Measurements from ENCODE around the gene FOXP1.

FOXP1 gene

DNA sequence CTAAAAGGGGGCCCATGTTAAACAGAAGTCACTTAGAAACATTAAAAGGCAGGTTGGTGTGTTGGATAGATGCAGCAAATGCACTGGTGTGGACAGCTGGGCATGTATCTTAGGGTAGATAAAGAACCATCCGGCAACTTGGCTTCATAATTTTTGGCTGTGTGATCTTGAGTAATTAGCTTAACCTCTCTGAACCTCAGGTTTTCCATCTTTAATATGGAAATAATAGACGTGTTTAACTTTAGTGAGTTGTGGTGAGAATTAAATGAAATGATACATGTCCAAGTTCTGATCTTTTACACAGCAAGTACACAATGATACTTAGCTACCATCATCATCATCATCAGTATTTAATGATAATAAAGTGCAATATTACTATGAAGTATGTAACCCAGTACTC is 330.4 kb downstream of the FOXP1 start:
- no peaks in the 10 kb centered on the region for H3K9me3 ChIP-seq
- H3K27ac ChIP-seq = no peak overlapping the region
- H3K36me3 ChIP-seq = no peaks in the 10 kb centered on the region
- H3K27me3 ChIP-seq = no peaks in the 10 kb centered on the region
- TF ChIP-seq CTCF (IDR thresholded peaks at IDR 0.05) = no peak
- peaks cover 12 to 16% of the 10 kb centered on the region in 2 experiments for H3K4me1 ChIP-seq (ENCODE audit: control insufficient read depth in 1 of 2, insufficient read depth in 1 of 2, low read depth in 1 of 2, low read length in 1 of 2)
- no peak overlapping the region for H3K4me3 ChIP-seq (ENCODE audit: low read depth in 1 of 2, low read length in 1 of 2)

DNA sequence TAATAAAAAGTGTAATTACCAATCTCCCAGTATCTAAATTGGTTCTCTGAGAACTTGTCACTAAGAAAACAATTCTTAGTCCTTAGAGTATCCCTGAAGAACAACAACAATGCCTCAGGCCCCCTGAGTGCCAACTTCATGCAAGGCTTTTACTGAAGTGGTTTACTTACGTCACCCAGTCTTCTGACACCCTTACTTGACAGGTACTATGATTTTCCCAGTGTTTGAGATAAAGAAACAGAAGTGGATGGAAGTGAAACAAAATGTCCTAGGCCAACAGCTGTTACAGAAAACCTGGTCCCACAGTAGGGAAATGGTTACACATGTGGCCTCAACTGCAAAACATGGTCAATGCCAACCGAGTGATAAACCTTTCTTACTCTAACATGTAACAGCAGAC is 331.1 kb downstream of the FOXP1 start:
- H3K4me3 ChIP-seq (ENCODE audit: low read depth in 1 of 2, low read length in 1 of 2) = no peak overlapping the region
- no peak overlapping the region for H3K27ac ChIP-seq
- no peaks in the 10 kb centered on the region for H3K9me3 ChIP-seq
- H3K27me3 ChIP-seq = no peaks in the 10 kb centered on the region
- TF ChIP-seq CTCF (IDR thresholded peaks at IDR 0.05) = no peak
- H3K36me3 ChIP-seq = no peaks in the 10 kb centered on the region
- H3K4me1 ChIP-seq (ENCODE audit: control insufficient read depth in 1 of 2, insufficient read depth in 1 of 2, low read depth in 1 of 2, low read length in 1 of 2) = peaks cover 19 to 21% of the 10 kb centered on the region in 2 experiments

GRCh38 chr3:71251156-71251775 is 332.3 kb downstream of the FOXP1 start:
- Histone ChIP-seq H3K36me3 (no peaks in the 10 kb centered on the region), H3K27ac (no peak overlapping the region), H3K4me3 (ENCODE audit: low read depth in 1 of 2, low read length in 1 of 2) (no peak overlapping the region), H3K4me1 (ENCODE audit: control insufficient read depth in 1 of 2, insufficient read depth in 1 of 2, low read depth in 1 of 2, low read length in 1 of 2) (peaks cover 18 to 19% of the 10 kb centered on the region in 2 experiments), H3K27me3 (no peaks in the 10 kb centered on the region), H3K9me3 (no peaks in the 10 kb centered on the region)
- TF ChIP-seq CTCF (IDR thresholded peaks at IDR 0.05) = no peak

DNA sequence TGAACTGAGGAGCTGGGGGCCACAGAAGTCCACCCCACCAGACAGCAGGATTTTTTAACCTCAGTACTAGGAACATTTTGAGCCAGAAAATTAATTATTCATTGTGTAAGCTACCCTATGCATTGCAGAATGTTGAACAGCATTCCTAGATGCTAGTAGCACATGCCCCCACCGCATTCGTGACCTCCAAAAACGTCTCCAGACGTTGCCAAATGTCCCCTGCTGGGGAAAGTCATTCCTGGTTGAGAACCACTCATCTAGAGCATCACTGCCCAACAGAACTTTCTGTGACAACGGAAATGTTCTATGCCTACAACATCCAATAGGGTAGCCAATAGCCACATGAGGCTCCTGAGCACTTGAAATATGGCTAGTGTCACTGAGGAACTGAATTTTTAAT is 333.5 kb downstream of the FOXP1 start:
- TF ChIP-seq CTCF (IDR thresholded peaks at IDR 0.05) = no peak
- Histone ChIP-seq H3K36me3 (no peaks in the 10 kb centered on the region), H3K4me1 (ENCODE audit: control insufficient read depth in 1 of 2, insufficient read depth in 1 of 2, low read depth in 1 of 2, low read length in 1 of 2) (peaks cover 18 to 19% of the 10 kb centered on the region in 2 experiments), H3K4me3 (ENCODE audit: low read depth in 1 of 2, low read length in 1 of 2) (no peak overlapping the region), H3K27ac (peak overlapping the region; percentile 77), H3K9me3 (no peaks in the 10 kb centered on the region), H3K27me3 (no peaks in the 10 kb centered on the region)

- Histone ChIP-seq H3K27ac (peak overlapping the region; percentile 77), H3K4me3 (ENCODE audit: low read depth in 1 of 2, low read length in 1 of 2) (no peak overlapping the region), H3K36me3 (no peaks in the 10 kb centered on the region), H3K4me1 (ENCODE audit: control insufficient read depth in 1 of 2, insufficient read depth in 1 of 2, low read depth in 1 of 2, low read length in 1 of 2) (peaks cover 18 to 19% of the 10 kb centered on the region in 2 experiments), H3K9me3 (no peaks in the 10 kb centered on the region), H3K27me3 (no peaks in the 10 kb centered on the region)
- no peak for TF ChIP-seq CTCF (IDR thresholded peaks at IDR 0.05)
Observed at GRCh38 chr3:71247958-71248335, 335.6 kb downstream of the FOXP1 start.
